ENCODE measurements around the gene XRCC2. TPM values are rescaled to one million over a fixed set of nuclear protein-coding genes. Genes with fewer than 3 reads are reported as not detected.

Gene XRCC2
- polyA plus RNA-seq, 1 of the 3 experiments (the other 2 are of a cell fraction) = 3.1 TPM

DNA sequence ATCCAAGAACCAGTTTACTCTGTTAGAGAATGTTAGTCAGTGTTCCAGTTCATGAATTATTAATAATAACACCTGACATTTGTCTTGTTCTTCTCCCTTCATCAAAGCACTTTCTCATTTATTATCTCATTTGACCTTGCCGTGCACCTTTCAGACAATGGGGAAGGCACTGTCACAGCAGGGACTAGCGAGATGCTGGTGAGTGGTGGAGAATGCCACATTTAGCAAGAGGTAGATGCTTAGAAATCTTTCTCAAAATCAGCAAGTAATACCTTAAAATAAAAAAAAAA, 34.2 kb upstream of the XRCC2 start:
- no peaks in the 10 kb centered on the region for H3K4me1 ChIP-seq (ENCODE audit: control insufficient read depth in 1 of 2, insufficient read depth in 2 of 2, low read depth in 1 of 2, low read length in 1 of 2)
- no peak overlapping the region for H3K4me3 ChIP-seq (ENCODE audit: low read depth in 2 of 2, low read length in 1 of 2)
- no peaks in the 10 kb centered on the region for H3K79me2 ChIP-seq (ENCODE audit: insufficient read depth)
- CTCF ChIA-PET = interaction anchor here (1.1 to 2.7 kb wide), 3 partner anchors 368 to 565 kb away, joined by 3 to 17 read pairs (median 4); no protein-coding TSS in a partner anchor
- WGBS (ENCODE audit: low lambda C conversion rate) = 87% methylated on average over 2 of the region's 2 CpGs
- H2AFZ ChIP-seq (ENCODE audit: low read depth) = no peak overlapping the region
- POLR2A ChIA-PET = no interaction called here
- H3F3A ChIP-seq (replicated peaks; ENCODE audit: insufficient read depth) = no peaks in the 10 kb centered on the region
- no peaks in the 10 kb centered on the region for H4K20me1 ChIP-seq (ENCODE audit: insufficient read depth)
- H3K4me2 ChIP-seq = no peak overlapping the region
- no peaks in the 10 kb centered on the region for H3K36me3 ChIP-seq (replicated peaks in 1 of 2; ENCODE audit: control insufficient read depth in 1 of 2, insufficient read depth in 2 of 2, low read length in 1 of 2)
- H3K9me3 ChIP-seq = 0 out of 2 replicates have a peak, but pooled peaks cover 3% of the 10 kb centered on the region
- no peaks in the 10 kb centered on the region for H3K9me2 ChIP-seq
- TF ChIP-seq FOXJ3 (CRISPR knock-in tag; IDR thresholded peaks at IDR 0.05) (no peak), RXRA (IDR thresholded peaks at IDR 0.05; ENCODE audit: borderline replicate concordance, low read depth) (no peak)
- TF ChIP-seq, protein P1, sequence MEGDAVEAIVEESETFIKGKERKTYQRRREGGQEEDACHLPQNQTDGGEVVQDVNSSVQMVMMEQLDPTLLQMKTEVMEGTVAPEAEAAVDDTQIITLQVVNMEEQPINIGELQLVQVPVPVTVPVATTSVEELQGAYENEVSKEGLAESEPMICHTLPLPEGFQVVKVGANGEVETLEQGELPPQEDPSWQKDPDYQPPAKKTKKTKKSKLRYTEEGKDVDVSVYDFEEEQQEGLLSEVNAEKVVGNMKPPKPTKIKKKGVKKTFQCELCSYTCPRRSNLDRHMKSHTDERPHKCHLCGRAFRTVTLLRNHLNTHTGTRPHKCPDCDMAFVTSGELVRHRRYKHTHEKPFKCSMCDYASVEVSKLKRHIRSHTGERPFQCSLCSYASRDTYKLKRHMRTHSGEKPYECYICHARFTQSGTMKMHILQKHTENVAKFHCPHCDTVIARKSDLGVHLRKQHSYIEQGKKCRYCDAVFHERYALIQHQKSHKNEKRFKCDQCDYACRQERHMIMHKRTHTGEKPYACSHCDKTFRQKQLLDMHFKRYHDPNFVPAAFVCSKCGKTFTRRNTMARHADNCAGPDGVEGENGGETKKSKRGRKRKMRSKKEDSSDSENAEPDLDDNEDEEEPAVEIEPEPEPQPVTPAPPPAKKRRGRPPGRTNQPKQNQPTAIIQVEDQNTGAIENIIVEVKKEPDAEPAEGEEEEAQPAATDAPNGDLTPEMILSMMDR (IDR thresholded peaks at IDR 0.05) = no peak
- DNase-seq = no peak
- no peak overlapping the region for H3K9ac ChIP-seq
- H3K27ac ChIP-seq (ENCODE audit: low read depth in 2 of 2, low read length in 1 of 2) = no peak overlapping the region
- no peaks in the 10 kb centered on the region for H3K27me3 ChIP-seq (ENCODE audit: insufficient read depth)

DNA sequence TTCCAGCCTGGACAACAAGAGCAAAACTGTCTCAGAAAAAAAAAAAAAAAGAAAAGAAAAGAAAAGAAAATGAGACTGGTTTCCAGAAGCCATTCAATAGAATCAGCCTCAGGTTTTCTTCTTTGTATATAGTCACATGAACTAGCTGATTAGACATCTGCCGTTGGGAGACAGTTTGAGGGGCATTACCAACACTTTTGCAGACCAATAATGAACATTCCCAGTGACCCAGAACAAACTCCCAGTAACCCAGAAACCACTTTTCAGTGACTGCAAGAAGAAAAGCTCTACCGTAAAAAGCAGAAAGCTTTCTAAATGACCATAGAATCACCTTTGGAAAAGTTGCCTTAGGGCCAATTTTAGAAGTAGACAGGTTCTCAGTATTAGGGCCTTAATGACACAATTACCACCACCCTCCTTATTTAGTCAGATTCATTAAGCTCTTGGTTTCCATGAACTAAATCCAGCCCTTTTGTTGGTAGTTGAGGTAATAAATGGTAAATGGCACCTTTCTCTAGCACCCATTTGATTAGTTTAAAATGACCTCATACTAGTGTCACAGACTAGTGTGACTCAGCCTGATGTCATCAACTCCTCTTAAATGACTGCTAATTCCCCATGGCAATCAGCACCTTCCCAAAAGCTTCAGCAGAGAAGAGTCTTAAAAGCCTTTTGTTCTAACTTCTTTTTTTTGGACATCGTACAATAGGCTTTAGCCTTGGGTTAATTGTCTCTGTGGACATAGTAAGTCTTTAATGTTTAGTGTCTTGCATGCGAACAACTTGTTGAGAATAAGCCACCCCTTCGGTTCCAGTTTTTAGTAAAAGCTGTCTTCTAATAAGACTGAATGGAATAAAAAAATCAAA, 33.6 kb upstream of the XRCC2 start:
- no peaks in the 10 kb centered on the region for H4K20me1 ChIP-seq (ENCODE audit: insufficient read depth)
- no peak for DNase-seq
- no peak overlapping the region for H3K9ac ChIP-seq
- no peaks in the 10 kb centered on the region for H3K4me1 ChIP-seq (ENCODE audit: control insufficient read depth in 1 of 2, insufficient read depth in 2 of 2, low read depth in 1 of 2, low read length in 1 of 2)
- H3K4me2 ChIP-seq = no peak overlapping the region
- H3K4me3 ChIP-seq (ENCODE audit: low read depth in 2 of 2, low read length in 1 of 2) = no peak overlapping the region
- H3F3A ChIP-seq (replicated peaks; ENCODE audit: insufficient read depth) = no peaks in the 10 kb centered on the region
- H3K27ac ChIP-seq (ENCODE audit: low read depth in 2 of 2, low read length in 1 of 2) = no peak overlapping the region
- no peaks in the 10 kb centered on the region for H3K36me3 ChIP-seq (replicated peaks in 1 of 2; ENCODE audit: control insufficient read depth in 1 of 2, insufficient read depth in 2 of 2, low read length in 1 of 2)
- CTCF ChIA-PET = interaction anchor here (1.1 to 2.7 kb wide), 4 partner anchors 368 to 586 kb away, joined by 3 to 17 read pairs (median 4); no protein-coding TSS in a partner anchor
- no peak overlapping the region for H2AFZ ChIP-seq (ENCODE audit: low read depth)
- no peaks in the 10 kb centered on the region for H3K9me2 ChIP-seq
- POLR2A ChIA-PET = no interaction called here
- H3K9me3 ChIP-seq = 0 out of 2 replicates have a peak, but pooled peaks cover 9% of the 10 kb centered on the region
- no peaks in the 10 kb centered on the region for H3K27me3 ChIP-seq (ENCODE audit: insufficient read depth)
- 78% methylated on average over 5 of the region's 5 CpGs for whole genome bisulfite sequencing (ENCODE audit: low lambda C conversion rate)
- H3K79me2 ChIP-seq (ENCODE audit: insufficient read depth) = no peaks in the 10 kb centered on the region
- TF ChIP-seq, protein P2, sequence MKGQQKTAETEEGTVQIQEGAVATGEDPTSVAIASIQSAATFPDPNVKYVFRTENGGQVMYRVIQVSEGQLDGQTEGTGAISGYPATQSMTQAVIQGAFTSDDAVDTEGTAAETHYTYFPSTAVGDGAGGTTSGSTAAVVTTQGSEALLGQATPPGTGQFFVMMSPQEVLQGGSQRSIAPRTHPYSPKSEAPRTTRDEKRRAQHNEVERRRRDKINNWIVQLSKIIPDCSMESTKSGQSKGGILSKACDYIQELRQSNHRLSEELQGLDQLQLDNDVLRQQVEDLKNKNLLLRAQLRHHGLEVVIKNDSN (IDR thresholded peaks at IDR 0.05; ENCODE audit: borderline replicate concordance, low read depth) = no peak
- TF ChIP-seq, protein P3, sequence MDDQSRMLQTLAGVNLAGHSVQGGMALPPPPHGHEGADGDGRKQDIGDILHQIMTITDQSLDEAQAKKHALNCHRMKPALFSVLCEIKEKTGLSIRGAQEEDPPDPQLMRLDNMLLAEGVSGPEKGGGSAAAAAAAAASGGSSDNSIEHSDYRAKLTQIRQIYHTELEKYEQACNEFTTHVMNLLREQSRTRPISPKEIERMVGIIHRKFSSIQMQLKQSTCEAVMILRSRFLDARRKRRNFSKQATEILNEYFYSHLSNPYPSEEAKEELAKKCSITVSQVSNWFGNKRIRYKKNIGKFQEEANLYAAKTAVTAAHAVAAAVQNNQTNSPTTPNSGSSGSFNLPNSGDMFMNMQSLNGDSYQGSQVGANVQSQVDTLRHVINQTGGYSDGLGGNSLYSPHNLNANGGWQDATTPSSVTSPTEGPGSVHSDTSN (IDR thresholded peaks at IDR 0.05) = no peak
- TF ChIP-seq, protein P4, sequence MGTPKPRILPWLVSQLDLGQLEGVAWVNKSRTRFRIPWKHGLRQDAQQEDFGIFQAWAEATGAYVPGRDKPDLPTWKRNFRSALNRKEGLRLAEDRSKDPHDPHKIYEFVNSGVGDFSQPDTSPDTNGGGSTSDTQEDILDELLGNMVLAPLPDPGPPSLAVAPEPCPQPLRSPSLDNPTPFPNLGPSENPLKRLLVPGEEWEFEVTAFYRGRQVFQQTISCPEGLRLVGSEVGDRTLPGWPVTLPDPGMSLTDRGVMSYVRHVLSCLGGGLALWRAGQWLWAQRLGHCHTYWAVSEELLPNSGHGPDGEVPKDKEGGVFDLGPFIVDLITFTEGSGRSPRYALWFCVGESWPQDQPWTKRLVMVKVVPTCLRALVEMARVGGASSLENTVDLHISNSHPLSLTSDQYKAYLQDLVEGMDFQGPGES (IDR thresholded peaks at IDR 0.05; ENCODE audit: low read depth, low read length) = no peak
- TF ChIP-seq, protein P1 (IDR thresholded peaks at IDR 0.05) = no peak
- TF ChIP-seq EZH2phosphoT487 (IDR thresholded peaks at IDR 0.05; ENCODE audit: borderline replicate concordance, low read depth) (no peak), SMC3 (IDR thresholded peaks at IDR 0.05; ENCODE audit: low read depth, low read length) (no peak), MXI1 (IDR thresholded peaks at IDR 0.05; ENCODE audit: low read depth, low read length) (no peak), TAF1 (IDR thresholded peaks at IDR 0.05; ENCODE audit: borderline replicate concordance, low read depth, low read length) (no peak), YY1 (IDR thresholded peaks at IDR 0.05; ENCODE audit: low read depth) (no peak), GABPA (IDR thresholded peaks at IDR 0.05; ENCODE audit: low read depth) (no peak), FOSL2 (IDR thresholded peaks at IDR 0.05; ENCODE audit: borderline replicate concordance, low read depth) (no peak), GATA2 (CRISPR knock-in tag; IDR thresholded peaks at IDR 0.05) (no peak), RAD21 (IDR thresholded peaks at IDR 0.05; ENCODE audit: low read length) (no peak), EP300 (IDR thresholded peaks at IDR 0.05; ENCODE audit: borderline replicate concordance in 1 of 2, low read depth in 1 of 2, low read length in 1 of 2) (no peak), NFIC (IDR thresholded peaks at IDR 0.05; ENCODE audit: borderline replicate concordance) (no peak), TEAD4 (IDR thresholded peaks at IDR 0.05; ENCODE audit: borderline replicate concordance, insufficient read depth) (no peak)

Measured in SK-N-SH (cell line).